ENCODE data around the gene SLC15A3. TPM values are rescaled to one million over a fixed set of nuclear protein-coding genes. Genes with fewer than 3 reads are reported as not detected.

The SLC15A3 gene
- total RNA-seq, result 10 to 100 TPM; 32.2 to 94.4 (median 64.8) TPM

DNA sequence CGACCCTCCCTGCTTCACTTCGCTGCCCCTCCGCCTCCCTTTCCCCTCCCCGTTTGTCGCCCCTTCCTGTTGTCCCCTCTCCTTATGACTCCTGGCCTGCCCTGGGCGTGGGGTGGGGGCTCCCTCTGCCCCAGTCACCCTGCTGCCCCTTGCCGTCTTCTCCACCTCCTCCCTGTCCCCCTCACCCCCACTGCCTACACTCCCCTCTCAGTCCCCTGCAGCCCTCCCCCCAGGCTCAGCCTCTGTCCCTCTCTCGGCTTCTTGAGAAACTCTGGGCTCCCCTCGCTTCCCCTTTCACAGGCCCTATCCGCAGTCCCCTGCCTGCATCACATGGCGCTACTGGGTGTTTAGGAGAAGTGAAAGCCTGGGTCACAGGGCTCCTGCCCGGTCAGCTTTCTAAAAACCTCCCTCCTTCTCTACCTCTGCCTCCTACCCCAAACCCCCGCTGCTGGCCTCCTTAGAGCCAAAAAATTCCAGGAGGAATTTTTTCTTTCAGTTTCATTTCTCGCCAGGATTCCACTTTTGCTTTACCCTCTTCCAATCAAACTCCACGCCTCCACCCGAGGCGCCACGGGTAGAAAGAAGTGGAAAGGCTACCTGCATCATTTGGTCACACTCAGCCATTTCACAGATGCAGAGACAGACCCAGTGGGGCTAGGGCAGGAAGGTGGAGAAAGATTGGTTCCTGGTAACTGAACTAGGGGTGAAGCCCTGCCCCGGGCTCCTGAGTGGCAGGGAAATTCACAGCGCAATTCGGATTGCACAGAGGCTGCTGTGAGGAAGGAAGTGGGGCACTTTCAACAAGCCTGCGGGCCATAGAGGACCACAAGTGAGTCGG lies at the start of gene SLC15A3:
SLC15A3 (minus strand) TSS at position 273 of the 838 bp plus-strand sequence. CDS start 625 bp downstream, outside the sequence.
- H3K4me3 ChIP-seq, result peak within 1 kb of the TSS; percentile 30 to 66 (median 60)
- WGBS, 2 donors, result 1 to 3% methylated on average over 23 of the region's 23 CpGs
- H3K9me3 ChIP-seq, result no peaks in the 10 kb centered on the region
- H3K27me3 ChIP-seq, result no peaks in the 10 kb centered on the region
- H3K36me3 ChIP-seq, result no peaks in the 10 kb centered on the region
- peaks cover 0 to 52% (median 20%) of the 10 kb centered on the region in 4 donors for H3K4me1 ChIP-seq
- DNase-seq (ENCODE audit: low spot score in 2 of 2), result peak; percentile 46 to 65
- H3K27ac ChIP-seq, result peak within 1 kb of the TSS; percentile 87 to 98 (median 92)
- TF ChIP-seq EP300 (IDR thresholded peaks at IDR 0.05) (peak in 1 of 2 donors; percentile 56), POLR2A (IDR thresholded peaks at IDR 0.05) (peak in 1 of 2 donors; percentile 47)
- TF ChIP-seq, protein P1, sequence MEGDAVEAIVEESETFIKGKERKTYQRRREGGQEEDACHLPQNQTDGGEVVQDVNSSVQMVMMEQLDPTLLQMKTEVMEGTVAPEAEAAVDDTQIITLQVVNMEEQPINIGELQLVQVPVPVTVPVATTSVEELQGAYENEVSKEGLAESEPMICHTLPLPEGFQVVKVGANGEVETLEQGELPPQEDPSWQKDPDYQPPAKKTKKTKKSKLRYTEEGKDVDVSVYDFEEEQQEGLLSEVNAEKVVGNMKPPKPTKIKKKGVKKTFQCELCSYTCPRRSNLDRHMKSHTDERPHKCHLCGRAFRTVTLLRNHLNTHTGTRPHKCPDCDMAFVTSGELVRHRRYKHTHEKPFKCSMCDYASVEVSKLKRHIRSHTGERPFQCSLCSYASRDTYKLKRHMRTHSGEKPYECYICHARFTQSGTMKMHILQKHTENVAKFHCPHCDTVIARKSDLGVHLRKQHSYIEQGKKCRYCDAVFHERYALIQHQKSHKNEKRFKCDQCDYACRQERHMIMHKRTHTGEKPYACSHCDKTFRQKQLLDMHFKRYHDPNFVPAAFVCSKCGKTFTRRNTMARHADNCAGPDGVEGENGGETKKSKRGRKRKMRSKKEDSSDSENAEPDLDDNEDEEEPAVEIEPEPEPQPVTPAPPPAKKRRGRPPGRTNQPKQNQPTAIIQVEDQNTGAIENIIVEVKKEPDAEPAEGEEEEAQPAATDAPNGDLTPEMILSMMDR (IDR thresholded peaks at IDR 0.05), result no peak

DNA sequence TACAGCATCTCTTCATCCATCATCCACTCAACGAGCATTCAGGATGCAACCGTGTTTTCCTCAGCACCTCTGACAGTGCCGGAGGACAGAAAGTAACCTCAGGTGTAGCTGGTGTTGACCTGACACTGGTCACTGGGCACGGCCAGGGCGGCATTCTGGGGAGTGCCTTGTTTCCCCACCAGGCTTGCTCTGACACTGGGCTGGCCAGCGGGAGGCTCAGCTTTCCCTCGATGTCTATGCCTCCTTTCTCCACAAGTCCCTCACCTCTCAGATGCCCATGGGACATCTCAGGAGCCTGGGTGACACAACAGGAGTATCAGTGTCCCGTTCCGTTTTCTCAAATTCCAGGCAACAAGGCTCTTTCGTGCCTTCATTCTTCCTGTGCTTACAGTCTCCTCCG lies 48.5 kb upstream of the SLC15A3 start:
- no peak for TF ChIP-seq EP300 (IDR thresholded peaks at IDR 0.05)
- TF ChIP-seq, protein P1 (IDR thresholded peaks at IDR 0.05), result no peak
- no peak for TF ChIP-seq POLR2A (IDR thresholded peaks at IDR 0.05)
- Histone ChIP-seq H3K9me3 (no peaks in the 10 kb centered on the region), H3K4me3 (no peak overlapping the region), H3K27me3 (no peaks in the 10 kb centered on the region), H3K4me1 (peaks cover 0 to 14% (median 2%) of the 10 kb centered on the region in 4 donors), H3K27ac (no peak overlapping the region), H3K36me3 (no peaks in the 10 kb centered on the region)
- 86 to 88% methylated on average over 11 of the region's 11 CpGs for WGBS, 2 donors
- DNase-seq (ENCODE audit: low spot score in 2 of 2), result no peak

DNA sequence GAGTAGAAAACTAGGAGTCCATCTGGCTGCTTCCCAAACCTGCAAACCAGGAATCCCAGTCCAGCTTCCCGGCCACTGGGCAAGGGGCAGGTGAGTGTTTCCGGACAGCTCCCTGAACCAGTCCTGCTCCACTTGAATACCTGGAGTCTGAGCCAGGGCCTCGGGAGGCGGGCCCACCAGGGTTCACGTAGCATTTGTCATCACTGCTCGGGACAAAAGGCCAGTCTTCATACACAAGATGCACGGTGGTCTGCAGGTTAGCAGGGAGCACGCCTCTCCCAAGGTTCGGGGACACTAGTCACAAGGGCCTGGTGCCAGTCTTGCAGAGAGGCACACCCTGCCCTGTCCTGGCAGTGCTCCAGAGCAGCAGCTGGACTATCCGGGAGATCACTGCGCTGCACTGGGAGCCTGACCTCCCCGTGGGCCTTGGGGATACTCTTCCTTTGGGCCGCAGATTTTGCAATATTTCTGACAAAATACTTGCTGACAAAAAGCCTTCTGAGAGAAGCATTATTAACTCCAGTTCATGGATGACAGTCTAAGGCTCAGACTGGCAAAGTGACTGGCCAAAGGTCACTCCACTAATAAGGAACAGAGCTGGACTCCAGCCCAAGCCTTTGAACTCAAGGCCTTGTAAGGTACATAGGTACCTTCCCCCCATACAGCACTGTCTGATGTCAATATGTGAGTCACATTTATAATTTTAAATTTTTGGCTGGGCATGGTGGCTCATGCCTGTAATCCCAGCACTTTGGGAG lies 44.6 kb upstream of the SLC15A3 start:
- Histone ChIP-seq H3K4me3 (no peak overlapping the region), H3K27ac (no peak overlapping the region), H3K36me3 (no peaks in the 10 kb centered on the region), H3K27me3 (peaks cover 0 to 8% of the 10 kb centered on the region in 2 donors), H3K9me3 (no peaks in the 10 kb centered on the region), H3K4me1 (no peaks in the 10 kb centered on the region)
- WGBS, 2 donors, result 47 to 78% methylated on average over 7 to 12 of the region's 13 CpGs
- TF ChIP-seq EP300 (IDR thresholded peaks at IDR 0.05) (no peak), POLR2A (IDR thresholded peaks at IDR 0.05) (no peak)
- TF ChIP-seq, protein P1 (IDR thresholded peaks at IDR 0.05), result no peak
- no peak for DNase-seq (ENCODE audit: low spot score in 2 of 2)

GRCh38 chr11:60995798-60996197 lies 43.8 kb upstream of the SLC15A3 start:
- H3K36me3 ChIP-seq, result no peaks in the 10 kb centered on the region
- WGBS, 2 donors, result 55 to 56% methylated on average over 7 of the region's 7 CpGs
- no peaks in the 10 kb centered on the region for H3K9me3 ChIP-seq
- H3K4me3 ChIP-seq, result no peak overlapping the region
- no peak overlapping the region for H3K27ac ChIP-seq
- H3K27me3 ChIP-seq, result peaks cover 0 to 8% of the 10 kb centered on the region in 2 donors
- no peaks in the 10 kb centered on the region for H3K4me1 ChIP-seq
- DNase-seq (ENCODE audit: low spot score in 2 of 2), result no peak
- TF ChIP-seq EP300 (IDR thresholded peaks at IDR 0.05) (no peak), POLR2A (IDR thresholded peaks at IDR 0.05) (no peak)
- TF ChIP-seq, protein P1 (IDR thresholded peaks at IDR 0.05), result no peak
